ENCODE data around the gene PPP1R7. TPM values are rescaled to one million over a fixed set of nuclear protein-coding genes. Genes with fewer than 3 reads are reported as not detected.

PPP1R7 gene
- total RNA-seq, 1 experiment from 2014 or later, result 39.5 TPM

DNA sequence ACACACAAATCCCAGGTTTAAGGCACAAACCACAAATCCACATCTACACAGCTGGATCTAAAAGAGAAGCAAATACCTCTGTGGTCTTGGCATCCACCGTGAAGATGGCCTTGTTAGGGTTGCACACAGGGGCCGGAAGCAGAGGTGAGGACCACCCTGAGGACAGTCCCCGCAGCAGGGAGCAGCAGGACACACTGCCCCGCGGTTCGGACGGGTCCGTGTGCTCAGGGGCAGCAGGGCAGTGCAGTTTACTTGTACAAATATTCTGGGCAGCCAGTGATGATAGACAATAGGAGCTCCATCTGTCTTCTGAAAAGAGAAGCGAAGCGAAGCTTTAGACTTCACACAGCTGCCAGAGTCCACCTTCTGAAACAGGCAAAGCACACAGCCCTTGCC, 9.8 kb upstream of the PPP1R7 start:
- Histone ChIP-seq H4K20me1 (ENCODE audit: insufficient read depth, low read depth, low read length) (no peaks in the 10 kb centered on the region), H3K4me3 (ENCODE audit: low read length) (no peak overlapping the region), H3K79me2 (ENCODE audit: low read length) (peaks cover 31% of the 10 kb centered on the region), H3K27me3 (ENCODE audit: low read length) (no peaks in the 10 kb centered on the region), H3K9me2 (replicated peaks; ENCODE audit: insufficient read depth, low read length) (no peaks in the 10 kb centered on the region), H3K27ac (ENCODE audit: low read length) (no peak overlapping the region), H3K4me1 (ENCODE audit: low read length) (no peaks in the 10 kb centered on the region), H3K9me3 (ENCODE audit: low read length) (no peaks in the 10 kb centered on the region), H3K36me3 (ENCODE audit: insufficient read depth, low read length) (no peaks in the 10 kb centered on the region), H2AFZ (ENCODE audit: low read length) (no peak overlapping the region), H3K4me2 (ENCODE audit: low read depth, low read length, poor library complexity, severe bottlenecking) (no peak overlapping the region), H3K9ac (ENCODE audit: low read length) (no peak overlapping the region)
- no peak for DNase-seq

DNA sequence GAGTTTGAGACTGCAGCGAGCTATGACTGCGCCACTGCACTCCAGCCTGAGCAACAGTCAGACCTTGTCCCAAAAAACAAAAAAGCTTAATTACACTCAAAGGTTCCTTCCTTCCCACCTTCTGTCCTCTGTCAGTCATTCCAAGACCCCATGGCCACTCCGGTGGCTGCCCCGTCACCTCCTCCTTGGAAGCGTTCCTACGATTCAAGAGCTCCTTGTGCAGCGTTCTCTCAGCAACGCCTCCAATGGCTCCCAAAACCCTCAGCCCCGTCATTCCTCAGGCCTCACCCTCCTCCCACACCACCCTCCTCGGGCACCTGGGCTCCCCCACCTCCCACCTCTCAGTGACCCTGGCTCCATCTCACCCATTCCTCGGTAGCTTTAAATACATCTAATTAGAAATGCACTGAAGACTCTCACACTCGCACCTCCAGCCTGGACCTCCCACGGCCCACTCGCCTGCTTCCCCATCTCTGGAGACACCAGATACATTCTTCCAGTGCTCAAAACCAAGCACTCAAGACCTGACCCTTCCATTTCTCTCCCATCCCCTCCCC, 9.0 kb upstream of the PPP1R7 start:
- no peaks in the 10 kb centered on the region for H3K36me3 ChIP-seq (ENCODE audit: insufficient read depth, low read length)

DNA sequence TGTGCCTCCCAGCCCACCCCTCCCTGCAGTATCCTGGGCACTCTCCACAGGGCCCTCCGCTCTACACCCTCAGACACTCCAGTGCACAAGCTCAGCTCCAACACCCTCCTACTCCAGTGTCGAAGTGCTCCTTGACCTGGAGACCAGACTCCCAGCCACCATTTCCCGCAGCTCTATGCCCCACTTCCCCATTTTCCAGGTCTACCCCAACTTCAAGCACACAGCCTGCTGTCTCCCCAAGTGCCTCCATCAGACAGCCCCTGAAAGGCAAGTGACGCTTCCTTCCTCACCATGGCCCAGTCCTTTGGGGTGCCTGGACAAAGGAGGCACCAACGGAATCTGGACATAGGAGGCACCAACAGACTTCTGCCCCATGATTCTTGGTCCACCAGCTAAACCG, 8.2 kb upstream of the PPP1R7 start:
- Histone ChIP-seq H3K9ac (ENCODE audit: low read length) (no peak overlapping the region), H4K20me1 (ENCODE audit: insufficient read depth, low read depth, low read length) (no peaks in the 10 kb centered on the region), H3K4me1 (ENCODE audit: low read length) (peaks cover 8% of the 10 kb centered on the region), H3K9me2 (replicated peaks; ENCODE audit: insufficient read depth, low read length) (no peaks in the 10 kb centered on the region), H3K36me3 (ENCODE audit: insufficient read depth, low read length) (no peaks in the 10 kb centered on the region), H3K4me3 (ENCODE audit: low read length) (no peak overlapping the region), H3K4me2 (ENCODE audit: low read depth, low read length, poor library complexity, severe bottlenecking) (no peak overlapping the region), H3K79me2 (ENCODE audit: low read length) (peaks cover 47% of the 10 kb centered on the region), H3K27ac (ENCODE audit: low read length) (no peak overlapping the region), H2AFZ (ENCODE audit: low read length) (no peak overlapping the region), H3K27me3 (ENCODE audit: low read length) (no peaks in the 10 kb centered on the region), H3K9me3 (ENCODE audit: low read length) (no peaks in the 10 kb centered on the region)
- DNase-seq, result no peak

More for the DNA sequence above, 9.0 kb upstream of the PPP1R7 start:
- Histone ChIP-seq H3K4me1 (ENCODE audit: low read length) (peaks cover under 1% of the 10 kb centered on the region; the same call in 1 of the 2 replicates), H3K9me2 (replicated peaks; ENCODE audit: insufficient read depth, low read length) (no peaks in the 10 kb centered on the region), H3K27me3 (ENCODE audit: low read length) (no peaks in the 10 kb centered on the region), H4K20me1 (ENCODE audit: insufficient read depth, low read depth, low read length) (no peaks in the 10 kb centered on the region), H3K4me3 (ENCODE audit: low read length) (no peak overlapping the region), H3K27ac (ENCODE audit: low read length) (no peak overlapping the region), H3K4me2 (ENCODE audit: low read depth, low read length, poor library complexity, severe bottlenecking) (no peak overlapping the region), H3K9me3 (ENCODE audit: low read length) (no peaks in the 10 kb centered on the region), H3K79me2 (ENCODE audit: low read length) (peaks cover 40% of the 10 kb centered on the region), H3K9ac (ENCODE audit: low read length) (no peak overlapping the region), H2AFZ (ENCODE audit: low read length) (no peak overlapping the region)
- DNase-seq, result no peak

DNA sequence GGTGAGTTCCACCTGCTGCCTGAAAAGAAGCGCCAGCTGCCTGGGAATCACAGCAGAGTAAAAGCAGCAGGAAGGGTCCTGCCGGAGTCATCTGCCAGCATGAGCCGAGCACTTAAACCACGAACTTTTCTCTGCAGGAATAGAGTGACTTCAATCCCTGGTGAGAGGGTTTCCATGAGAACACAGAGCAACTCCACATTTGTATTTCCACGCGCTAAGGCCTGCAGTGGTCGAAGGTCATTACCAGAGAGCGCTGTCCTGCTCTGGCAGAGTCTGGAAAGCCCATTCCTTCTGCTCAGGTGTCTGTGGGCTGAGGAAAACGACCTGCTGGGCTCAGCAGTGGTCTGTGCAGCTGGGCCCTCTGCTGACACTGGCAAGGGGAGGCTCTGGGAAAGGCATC, 7.7 kb upstream of the PPP1R7 start:
- H3K27ac ChIP-seq (ENCODE audit: low read length), result no peak overlapping the region
- no peaks in the 10 kb centered on the region for H3K36me3 ChIP-seq (ENCODE audit: insufficient read depth, low read length)

DNA sequence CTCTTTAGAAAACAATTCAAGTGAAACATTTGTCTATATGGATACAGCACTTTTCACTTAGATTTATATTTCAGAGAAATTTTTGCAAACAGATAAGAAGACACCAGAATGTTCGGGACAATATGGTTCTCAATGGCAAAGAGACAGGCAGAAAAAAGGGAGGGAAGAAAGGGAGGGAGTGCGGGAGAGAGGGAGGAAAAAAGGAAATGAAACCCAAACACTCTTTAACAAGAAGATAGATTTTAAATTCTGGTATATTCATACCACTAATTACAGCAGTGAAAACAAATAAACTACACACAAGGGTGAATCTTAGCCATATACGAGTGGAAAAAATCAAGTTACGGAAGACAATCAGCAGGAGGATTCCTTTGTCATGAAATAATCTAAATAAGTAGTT, 4.0 kb upstream of the PPP1R7 start:
- H2AFZ ChIP-seq (ENCODE audit: low read length), result no peak overlapping the region
- H3K27ac ChIP-seq (ENCODE audit: low read length), result no peak overlapping the region
- no peaks in the 10 kb centered on the region for H3K36me3 ChIP-seq (ENCODE audit: insufficient read depth, low read length)
- H4K20me1 ChIP-seq (ENCODE audit: insufficient read depth, low read depth, low read length), result no peaks in the 10 kb centered on the region
- no peak overlapping the region for H3K9ac ChIP-seq (ENCODE audit: low read length)
- no peaks in the 10 kb centered on the region for H3K9me3 ChIP-seq (ENCODE audit: low read length)
- H3K79me2 ChIP-seq (ENCODE audit: low read length), result peaks cover 74% of the 10 kb centered on the region
- H3K27me3 ChIP-seq (ENCODE audit: low read length), result no peaks in the 10 kb centered on the region
- no peaks in the 10 kb centered on the region for H3K9me2 ChIP-seq (replicated peaks; ENCODE audit: insufficient read depth, low read length)
- no peak overlapping the region for H3K4me3 ChIP-seq (ENCODE audit: low read length)
- H3K4me1 ChIP-seq (ENCODE audit: low read length), result peaks cover 29% of the 10 kb centered on the region
- no peak overlapping the region for H3K4me2 ChIP-seq (ENCODE audit: low read depth, low read length, poor library complexity, severe bottlenecking)
- no peak for DNase-seq

More for the DNA sequence above, 7.7 kb upstream of the PPP1R7 start:
- H3K9me3 ChIP-seq (ENCODE audit: low read length), result no peaks in the 10 kb centered on the region
- no peak for DNase-seq
- H3K4me1 ChIP-seq (ENCODE audit: low read length), result peaks cover 12% of the 10 kb centered on the region
- no peaks in the 10 kb centered on the region for H3K27me3 ChIP-seq (ENCODE audit: low read length)
- no peak overlapping the region for H3K4me3 ChIP-seq (ENCODE audit: low read length)
- no peak overlapping the region for H2AFZ ChIP-seq (ENCODE audit: low read length)
- no peak overlapping the region for H3K9ac ChIP-seq (ENCODE audit: low read length)
- H3K79me2 ChIP-seq (ENCODE audit: low read length), result peaks cover 52% of the 10 kb centered on the region
- no peak overlapping the region for H3K4me2 ChIP-seq (ENCODE audit: low read depth, low read length, poor library complexity, severe bottlenecking)
- H3K9me2 ChIP-seq (replicated peaks; ENCODE audit: insufficient read depth, low read length), result no peaks in the 10 kb centered on the region
- no peaks in the 10 kb centered on the region for H4K20me1 ChIP-seq (ENCODE audit: insufficient read depth, low read depth, low read length)

DNA sequence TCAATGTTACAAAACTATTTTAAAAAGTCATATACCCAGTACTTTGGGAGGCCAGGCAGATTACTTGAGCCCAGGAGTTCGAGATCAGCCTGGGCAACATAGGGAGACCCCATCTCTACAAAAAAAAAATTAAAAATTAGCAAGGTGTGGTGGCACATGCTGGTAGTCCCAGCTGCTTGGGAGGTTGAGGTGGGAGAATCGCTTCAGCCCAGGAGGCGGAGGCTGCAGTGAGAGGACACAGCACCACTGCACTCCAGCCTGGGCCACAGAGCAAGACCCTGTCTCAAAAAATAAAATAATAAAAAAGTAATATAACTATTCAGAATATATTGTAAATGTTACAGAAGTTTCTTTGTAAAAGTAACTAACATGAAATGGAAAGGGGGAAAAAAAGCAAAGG, 2.9 kb upstream of the PPP1R7 start:
- Histone ChIP-seq H3K4me2 (ENCODE audit: low read depth, low read length, poor library complexity, severe bottlenecking) (peak overlapping the region; percentile 88), H3K4me3 (ENCODE audit: low read length) (no peak overlapping the region), H2AFZ (ENCODE audit: low read length) (no peak overlapping the region), H3K79me2 (ENCODE audit: low read length) (peaks cover 76% of the 10 kb centered on the region), H3K36me3 (ENCODE audit: insufficient read depth, low read length) (no peaks in the 10 kb centered on the region), H4K20me1 (ENCODE audit: insufficient read depth, low read depth, low read length) (no peaks in the 10 kb centered on the region), H3K27ac (ENCODE audit: low read length) (no peak overlapping the region), H3K9me2 (replicated peaks; ENCODE audit: insufficient read depth, low read length) (no peaks in the 10 kb centered on the region), H3K9ac (ENCODE audit: low read length) (no peak overlapping the region), H3K9me3 (ENCODE audit: low read length) (no peaks in the 10 kb centered on the region), H3K4me1 (ENCODE audit: low read length) (peaks cover 36% of the 10 kb centered on the region), H3K27me3 (ENCODE audit: low read length) (no peaks in the 10 kb centered on the region)
- DNase-seq, result no peak

DNA sequence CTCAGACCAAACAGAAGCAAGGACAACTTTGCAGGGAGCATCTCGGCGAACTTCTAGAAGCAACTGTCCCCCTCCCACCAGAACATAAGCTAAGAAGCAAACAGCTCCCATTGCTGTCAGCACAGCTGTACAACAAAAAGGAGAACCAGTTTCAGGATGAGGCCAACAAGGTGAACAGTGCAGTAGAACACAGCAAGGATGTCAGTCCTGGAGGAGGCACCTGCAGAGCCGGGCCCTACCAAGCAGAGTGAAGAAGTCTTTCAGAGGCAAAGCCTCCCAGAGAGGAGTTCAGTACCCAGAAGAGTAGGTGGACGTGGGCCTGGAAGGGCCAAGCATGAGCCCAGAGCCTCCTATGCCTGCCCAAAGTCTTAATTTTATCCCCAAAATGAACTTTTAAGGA, 2.0 kb upstream of the PPP1R7 start:
- Histone ChIP-seq H3K9me2 (replicated peaks; ENCODE audit: insufficient read depth, low read length) (no peaks in the 10 kb centered on the region), H3K79me2 (ENCODE audit: low read length) (peaks cover 79% of the 10 kb centered on the region), H3K4me2 (ENCODE audit: low read depth, low read length, poor library complexity, severe bottlenecking) (peak overlapping the region; percentile 88), H3K27me3 (ENCODE audit: low read length) (no peaks in the 10 kb centered on the region), H3K27ac (ENCODE audit: low read length) (no peak overlapping the region; the same call in 1 of the 2 replicates), H3K36me3 (ENCODE audit: insufficient read depth, low read length) (no peaks in the 10 kb centered on the region), H3K4me3 (ENCODE audit: low read length) (peak overlapping the region; percentile 99), H3K9me3 (ENCODE audit: low read length) (no peaks in the 10 kb centered on the region), H4K20me1 (ENCODE audit: insufficient read depth, low read depth, low read length) (no peaks in the 10 kb centered on the region), H2AFZ (ENCODE audit: low read length) (no peak overlapping the region), H3K4me1 (ENCODE audit: low read length) (peaks cover 36% of the 10 kb centered on the region), H3K9ac (ENCODE audit: low read length) (peak overlapping the region; percentile 97)
- DNase-seq, result peak; percentile 69

DNA sequence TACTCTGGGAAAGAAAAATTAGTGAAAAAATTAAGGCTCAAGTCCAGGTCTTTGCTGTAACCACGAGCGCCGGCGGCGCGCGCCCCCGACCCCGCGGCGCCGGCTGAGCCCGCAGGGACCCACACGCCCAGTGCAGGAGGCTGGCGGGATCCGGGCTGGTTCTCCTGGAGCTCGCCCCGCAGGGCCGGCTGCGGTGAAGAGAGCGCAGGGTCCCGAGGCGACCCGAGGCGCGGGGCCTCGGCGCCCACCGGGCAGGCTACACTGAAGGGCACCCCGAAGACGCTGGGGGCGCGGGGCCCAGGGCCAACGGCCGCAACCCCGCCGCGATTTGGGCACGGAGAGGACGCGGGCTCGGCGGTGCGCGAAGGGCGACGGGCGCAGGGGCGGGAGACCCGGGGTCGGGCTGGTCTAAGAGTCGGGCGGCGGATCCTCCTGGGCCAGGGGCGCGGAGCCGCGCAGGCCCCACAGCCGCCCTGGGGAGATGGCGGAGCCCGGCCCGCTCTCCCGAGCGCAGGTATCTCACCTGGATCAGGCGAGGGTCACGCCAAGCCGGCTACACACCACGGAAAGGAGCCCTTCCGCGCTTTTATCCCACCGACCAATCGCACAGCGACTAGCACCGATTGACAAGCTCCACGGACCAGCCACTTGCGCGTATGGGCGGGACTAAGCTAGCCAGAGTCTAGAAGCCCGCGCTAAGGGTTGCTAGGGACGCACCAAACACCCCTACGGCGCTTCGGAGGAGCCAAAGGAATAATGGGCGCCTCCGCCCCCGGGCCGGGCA, 1.2 kb upstream of the PPP1R7 start, which contains the start of gene PASK:
Gene PASK, minus strand, starts transcription at position 582 of the 784 bp plus-strand sequence. CDS start 6,440 bp downstream, outside the sequence.
- H3K27me3 ChIP-seq (ENCODE audit: low read length), result no peaks in the 10 kb centered on the region
- H3K9ac ChIP-seq (ENCODE audit: low read length), result peak within 1 kb of the TSS; percentile 97
- H3K4me1 ChIP-seq (ENCODE audit: low read length), result peaks cover 36% of the 10 kb centered on the region
- no peaks in the 10 kb centered on the region for H3K36me3 ChIP-seq (ENCODE audit: insufficient read depth, low read length)
- H3K27ac ChIP-seq (ENCODE audit: low read length), result no peak within 1 kb of the TSS; the same call in 1 of the 2 replicates
- peak within 1 kb of the TSS; percentile 99 for H3K4me3 ChIP-seq (ENCODE audit: low read length)
- H3K9me3 ChIP-seq (ENCODE audit: low read length), result no peaks in the 10 kb centered on the region
- peak within 1 kb of the TSS; percentile 97 for H2AFZ ChIP-seq (ENCODE audit: low read length)
- H4K20me1 ChIP-seq (ENCODE audit: insufficient read depth, low read depth, low read length), result no peaks in the 10 kb centered on the region
- H3K9me2 ChIP-seq (replicated peaks; ENCODE audit: insufficient read depth, low read length), result no peaks in the 10 kb centered on the region
- peaks cover 78% of the 10 kb centered on the region for H3K79me2 ChIP-seq (ENCODE audit: low read length)
- H3K4me2 ChIP-seq (ENCODE audit: low read depth, low read length, poor library complexity, severe bottlenecking), result peak within 1 kb of the TSS; percentile 88
- DNase-seq, result peak; percentile 98

Data from Karpas-422 (cell line).